BLaER1 treated with 17β-estradiol and CSF1 and Interleukin-3, amounts not matched to agents 10 nM and 100 nM (cell line): ENCODE data around the gene FXR1.

Experiments used
- H3K27ac ChIP-seq, 11 experiments: shearing (Covaris generic); formaldehyde crosslinking; 2 replicates each; pipeline ENCODE4 v1.8.1; 2022
- H3K27me3 ChIP-seq, 11 experiments: shearing (Covaris generic); formaldehyde crosslinking; 2 replicates each; pipeline ENCODE4 v1.8.1; 2022
- H3K36me3 ChIP-seq, 11 experiments: shearing (Covaris generic); formaldehyde crosslinking; 2 replicates each; pipeline ENCODE4 v1.8.1; 2022
- H3K4me1 ChIP-seq, 10 experiments: shearing (Covaris generic); formaldehyde crosslinking; 2 replicates each; pipeline ENCODE4 v1.8.1; 2022
- H3K4me2 ChIP-seq, 11 experiments: shearing (Covaris generic); formaldehyde crosslinking; 2 replicates each; pipeline ENCODE4 v1.8.1; 2022
- H3K4me3 ChIP-seq, 10 experiments: shearing (Covaris generic); formaldehyde crosslinking; 2 replicates each; pipeline ENCODE4 v1.8.1; 2022
- H3K9ac ChIP-seq, 11 experiments: shearing (Covaris generic); formaldehyde crosslinking; 2 replicates each; pipeline ENCODE4 v1.8.1; 2022
- H3K9me3 ChIP-seq, 11 experiments: shearing (Covaris generic); formaldehyde crosslinking; replicated peaks in 1 of 11; 2 replicates each; pipeline ENCODE4 v1.8.1; 2022
- H4K20me1 ChIP-seq, 11 experiments: shearing (Covaris generic); formaldehyde crosslinking; 2 replicates each; pipeline ENCODE4 v1.8.1; 2022
- Cebpa-rat ChIP-seq, 11 experiments: shearing (Covaris generic); IDR thresholded peaks; 2 replicates each; pipeline ENCODE4 v1.8.1; 2022

The FXR1 gene

DNA sequence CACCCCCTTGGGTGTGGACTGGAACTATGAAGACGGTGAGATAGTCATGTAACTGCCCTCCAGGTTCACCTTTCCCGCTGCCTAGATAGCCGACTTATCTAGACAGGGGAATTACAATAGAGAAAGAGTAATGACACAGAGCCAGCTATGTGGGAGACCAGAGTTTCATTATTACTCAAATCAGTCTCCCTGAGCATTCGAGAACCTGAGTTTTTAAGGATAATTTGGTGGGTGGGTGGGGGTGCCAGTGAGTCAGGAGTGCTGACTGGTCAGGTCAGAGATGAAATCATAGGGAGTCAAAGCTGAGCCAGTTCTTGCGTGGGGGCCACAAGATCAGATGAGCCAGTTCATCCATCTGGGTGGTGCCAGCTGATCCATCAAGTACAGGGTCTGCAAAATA is 96.8 kb downstream of the FXR1 start:
- Histone ChIP-seq H3K27ac (no peak overlapping the region), H3K27me3 (no peaks in the 10 kb centered on the region), H3K36me3 (no peaks in the 10 kb centered on the region), H3K4me1 (peaks cover 0 to 7% (median 0%) of the 10 kb centered on the region in 10 experiments; a peak in 2 of 20 replicates), H3K4me3 (no peak overlapping the region), H4K20me1 (no peaks in the 10 kb centered on the region), H3K9me3 (peaks cover 0 to 4% (median 0%) of the 10 kb centered on the region in 11 experiments; a peak in 1 of 22 replicates), H3K9ac (no peak overlapping the region), H3K4me2 (no peak overlapping the region)
- TF ChIP-seq Cebpa-rat (IDR thresholded peaks at IDR 0.05), result no peak

DNA sequence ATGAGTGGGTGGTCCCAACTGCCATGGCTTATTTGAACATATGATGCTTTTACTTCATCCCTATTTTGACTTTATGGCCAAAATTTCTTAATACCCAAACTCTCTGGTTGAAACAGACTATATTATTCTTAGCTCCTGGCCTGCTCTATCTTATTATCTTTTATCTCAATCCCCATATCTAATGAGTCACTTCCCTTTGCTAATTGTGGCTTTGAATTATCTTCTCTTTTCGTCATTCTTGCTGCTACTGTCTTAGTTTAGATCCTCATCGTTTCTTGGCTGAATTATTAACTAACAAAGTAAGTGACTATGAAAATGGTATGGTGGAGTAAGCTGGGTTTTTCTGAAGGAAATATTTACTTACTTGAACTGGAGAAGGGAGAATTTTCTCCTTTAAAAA is 105.2 kb downstream of the FXR1 start:
- Histone ChIP-seq H3K27ac (no peak overlapping the region), H3K9ac (no peak overlapping the region), H3K36me3 (no peaks in the 10 kb centered on the region), H3K4me1 (peaks cover 0 to 10% (median 0%) of the 10 kb centered on the region in 10 experiments; a peak in 7 of 20 replicates), H3K9me3 (no peaks in the 10 kb centered on the region), H3K27me3 (no peaks in the 10 kb centered on the region), H3K4me3 (no peak overlapping the region), H3K4me2 (peak overlapping the region in 6 of 11 experiments; percentile 6 to 46 (median 26); a peak in 5 of 22 replicates), H4K20me1 (no peaks in the 10 kb centered on the region)
- no peak for TF ChIP-seq Cebpa-rat (IDR thresholded peaks at IDR 0.05)

DNA sequence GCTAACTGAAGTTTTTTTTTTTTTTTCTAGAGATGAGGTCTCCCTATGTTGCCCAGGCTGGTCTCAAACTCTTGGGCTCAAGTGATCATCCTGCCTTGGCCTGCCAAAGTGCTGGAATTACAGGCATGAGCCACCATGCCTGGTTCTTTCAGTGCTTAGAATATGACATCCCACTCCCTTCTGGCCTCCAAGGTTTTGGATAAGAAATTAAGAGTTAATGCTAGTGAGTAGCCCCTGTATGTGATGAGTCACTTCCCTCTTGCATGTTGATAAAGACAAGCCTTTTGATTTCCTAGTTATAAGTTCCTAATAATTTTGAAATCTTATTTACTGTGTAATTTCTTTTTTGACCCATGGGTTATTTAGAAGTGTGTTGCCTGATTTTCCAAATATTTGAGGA is 112.7 kb downstream of the FXR1 start:
- H4K20me1 ChIP-seq, result no peaks in the 10 kb centered on the region
- no peaks in the 10 kb centered on the region for H3K36me3 ChIP-seq
- H3K4me3 ChIP-seq, result no peak overlapping the region
- H3K27me3 ChIP-seq, result no peaks in the 10 kb centered on the region
- H3K4me2 ChIP-seq, result no peak overlapping the region
- no peak overlapping the region for H3K9ac ChIP-seq
- H3K4me1 ChIP-seq, result no peaks in the 10 kb centered on the region
- H3K9me3 ChIP-seq, result peaks cover 12 to 23% (median 15%) of the 10 kb centered on the region in 11 experiments
- TF ChIP-seq Cebpa-rat (IDR thresholded peaks at IDR 0.05), result no peak
- no peak overlapping the region for H3K27ac ChIP-seq

DNA sequence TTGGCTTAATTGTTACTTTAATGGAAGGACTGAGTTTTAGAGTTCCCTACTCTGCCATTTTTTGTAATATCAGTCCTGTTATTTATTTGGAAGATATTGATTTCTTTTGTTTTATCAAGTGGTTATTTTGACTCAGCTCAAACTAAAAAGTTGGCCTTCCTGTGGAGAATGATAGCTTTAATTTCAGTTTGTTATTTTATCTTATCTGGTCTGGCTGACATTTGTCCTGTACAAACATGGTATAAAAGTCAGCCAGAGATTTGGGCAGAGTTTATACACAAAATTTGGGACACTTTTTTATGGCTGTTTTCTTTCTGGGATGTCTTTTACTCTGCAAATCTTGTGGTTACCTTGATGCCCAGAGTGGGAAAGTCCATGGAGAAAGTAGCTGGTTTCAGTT is 118.5 kb downstream of the FXR1 start:
- no peak for TF ChIP-seq Cebpa-rat (IDR thresholded peaks at IDR 0.05)
- no peak overlapping the region for H3K9ac ChIP-seq
- no peaks in the 10 kb centered on the region for H4K20me1 ChIP-seq
- no peak overlapping the region for H3K4me3 ChIP-seq
- H3K4me1 ChIP-seq, result no peaks in the 10 kb centered on the region
- H3K27ac ChIP-seq, result no peak overlapping the region
- no peak overlapping the region for H3K4me2 ChIP-seq
- peaks cover 0 to 3% (median 0%) of the 10 kb centered on the region in 11 experiments; a peak in 3 of 22 replicates for H3K9me3 ChIP-seq
- no peaks in the 10 kb centered on the region for H3K27me3 ChIP-seq
- no peaks in the 10 kb centered on the region for H3K36me3 ChIP-seq
